RWPE1 (cell line): Measurements from ENCODE around the gene PANK4.

Source experiments
- CTCF ChIA-PET: fragments of 350-600 bp; sonication (Branson Sonifier 250); formaldehyde crosslinking; extraction: SDS; loops from one replicate; lab custom pipeline; 2021; lab: Yijun Ruan, JAX
- POLR2A ChIA-PET: fragments of 400-600 bp; formaldehyde crosslinking; extraction: SDS; loops from one replicate; lab custom pipeline; 2020; ENCODE audit warnings: antibody characterized with exemption; ENCODE audit not compliant: low non-redundant PET; lab: Yijun Ruan, JAX
- DNase-seq: peaks from one replicate; pipeline ENCODE4 v3.0.0; 2012; ENCODE audit warnings: low spot score
- H3K27ac ChIP-seq: fragments of 450-650 bp; 2 replicates; pipeline ENCODE4 v1.5.1; 2017
- CTCF ChIP-seq: fragments of 450-650 bp; conservative IDR thresholded peaks from 2 replicates; pipeline ENCODE4 v1.5.1; 2017; ENCODE audit warnings: low read depth, mild to moderate bottlenecking

PANK4 gene

GRCh38 chr1:2526824-2527555 is 594 bp upstream of the PANK4 start:
- ChIA-PET CTCF (interaction anchor here (1.0 kb wide), 1 partner anchor 9 kb away, joined by 3 read pairs; no protein-coding TSS in a partner anchor), POLR2A (no interaction called here)
- no peak for TF ChIP-seq CTCF
- H3K27ac ChIP-seq, result peak overlapping the region; percentile 93
- peak; percentile 63 for DNase-seq

- DNase-seq, result no peak
- H3K27ac ChIP-seq, result peak overlapping the region; percentile 93
- ChIA-PET POLR2A (interaction anchor here (0.7 kb wide), 1 partner anchor 99 kb away, joined by 3 read pairs; no protein-coding TSS in a partner anchor), CTCF (interaction anchor here (0.7 kb wide), 1 partner anchor 16 kb away, joined by 4 read pairs; no protein-coding TSS in a partner anchor)
- TF ChIP-seq CTCF, result no peak
These were observed 850 bp downstream of the PANK4 start for GRCh38 chr1:2525572-2525919.

- CTCF ChIA-PET, result interaction anchor here (0.6 to 1.8 kb wide), 4 partner anchors 24 to 117 kb away, joined by 3 to 5 read pairs (median 4); no protein-coding TSS in a partner anchor
- POLR2A ChIA-PET, result no interaction called here
- DNase-seq, result no peak
- peak overlapping the region; percentile 93 for H3K27ac ChIP-seq
- no peak for TF ChIP-seq CTCF
These were observed 2.3 kb downstream of the PANK4 start for GRCh38 chr1:2523891-2524609.

- no peak for TF ChIP-seq CTCF
- ChIA-PET POLR2A (no interaction called here), CTCF (interaction anchor here (1.8 kb wide), 1 partner anchor 25 kb away, joined by 4 read pairs; no protein-coding TSS in a partner anchor)
- DNase-seq, result no peak
- H3K27ac ChIP-seq, result peak overlapping the region; percentile 93
These were observed 3.1 kb downstream of the PANK4 start for GRCh38 chr1:2523191-2523890.

GRCh38 chr1:2522230-2522629 is 4.2 kb downstream of the PANK4 start:
- POLR2A ChIA-PET, result no interaction called here

More at GRCh38 chr1:2522230-2522629, 4.2 kb downstream of the PANK4 start:
- no peak for TF ChIP-seq CTCF
- DNase-seq, result no peak
- CTCF ChIA-PET, result no interaction called here
- H3K27ac ChIP-seq, result peak overlapping the region; percentile 42
